Adrenal gland (tissue), 12 donors: Measurements from ENCODE around the gene SLC39A9. TPM values are rescaled to one million over a fixed set of nuclear protein-coding genes. Genes with fewer than 3 reads are reported as not detected.

Source experiments
- DNase-seq, 7 donors: peaks; one replicate each; pipeline ENCODE4 v3.0.0-alpha.2; 2019 to 2020
- H3K27ac ChIP-seq, 5 donors: fragments of 200-600 bp; sonication (generic) in 4 of 5; 1 replicate in 3 of 5; 2 replicates in 2 of 5; pipeline versions ENCODE4 v1.5.1 to v1.8.0; 2016 to 2020; ENCODE audit warnings: mild to moderate bottlenecking in 1 of 5
- H3K27me3 ChIP-seq: fragments of 200-600 bp; 2 replicates; pipeline ENCODE4 v1.8.0; 2021
- H3K36me3 ChIP-seq, 2 donors: fragments of 200-600 bp; replicated peaks in 1 of 2; 1 replicate in 1 of 2; 2 replicates in 1 of 2; pipeline versions ENCODE4 v1.5.1 to v1.8.0; 2018 to 2022
- H3K4me1 ChIP-seq, 2 donors: fragments of 200-600 bp; replicated peaks in 1 of 2; 1 replicate in 1 of 2; 2 replicates in 1 of 2; pipeline versions ENCODE4 v1.5.1 to v1.8.0; 2018 to 2021
- H3K4me3 ChIP-seq, 4 donors: fragments of 200-600 bp; sonication (generic) in 3 of 4; one replicate each; pipeline ENCODE4 v1.5.1; 2016 to 2018
- H3K9me3 ChIP-seq, 3 donors: fragments of 200-600 bp; sonication (generic) in 1 of 3; replicated peaks in 1 of 3; 1 replicate in 2 of 3; 2 replicates in 1 of 3; pipeline versions ENCODE4 v1.5.1 to v1.8.0; 2016 to 2021
- CTCF ChIP-seq, 6 experiments: fragments of 450-650 bp in 4 of 6; fragments of 200-600 bp in 2 of 6; sonication (generic) in 1 of 6; IDR thresholded peaks; 1 replicate in 5 of 6; 2 replicates in 1 of 6; pipeline versions ENCODE4 v1.5.1 to v1.8.0; 2016 to 2021; ENCODE audit warnings: antibody characterized with exemption in 6 of 6, mild to moderate bottlenecking in 2 of 6, moderate library complexity in 1 of 6
- POLR2A ChIP-seq, 2 donors: fragments of 450-650 bp; IDR thresholded peaks; one replicate each; pipeline ENCODE4 v1.6.1; 2017; ENCODE audit warnings: antibody characterized with exemption in 2 of 2, mild to moderate bottlenecking in 2 of 2, moderate library complexity in 1 of 2
- WGBS, 4 donors: extraction: QIAGEN DNeasy Blood & Tissue Kit in 2 of 4; methylation state at CpG; one replicate each; pipeline versions ENCODE4 v1.1.5 to v1.1.7; 2013 to 2017; 5-methylcytosine and 5-hydroxymethylcytosine counted together
- intact Hi-C, 2 donors: fragments of 100-400 bp; cut with DNase I; formaldehyde crosslinking; loops; one replicate each; pipeline versions ENCODE4 v1.14.1 to v1.15.0; 2022 to 2023
- polyA plus RNA-seq, 3 donors: library from polyadenylated mRNA; stranded (reverse); fragments of 200-250 nt in 2 of 3; fragments of 350-450 nt in 1 of 3; fragmentation: Illumina TruSeq in 1 of 3; extraction: RNeasy Lipid Tissue Mini Kit (QIAGEN cat#74804) in 1 of 3; gene quantifications; one replicate each; pipeline ENCODE4 v1.2.3, GENCODE V29; 2013 to 2014
- total RNA-seq, 9 donors: library from RNA; depleted of rRNA in 4 of 9; stranded (reverse); fragments of >200 nt in 4 of 9; fragments of 120-200 nt in 1 of 9; fragmentation: NEBNext Ultra II Directional in 1 of 9; extraction: Animal tissue kit (Norgen Biotek cat#: 25700) in 1 of 9; gene quantifications; one replicate each; pipeline versions ENCODE4 v1.1.0 to v1.2.4, GENCODE V29; 2013 to 2023
- donor health status: healthy with polysubstance abuse.
- donor health status: Bipolar disorder and iron deficiency.
- donor health status: DM: yes; HTN: yes; CAD: no.
- donor health status: DM: no; HTN: no; CAD: no.
- donor health status: DM: no; HTN: no; CAD: no.
- donor health status: DM: yes; HTN: yes; CAD: no.

The SLC39A9 gene
- total and polyA plus RNA-seq, 12 donors: 17.7 to 130 (median 72.5) TPM

DNA sequence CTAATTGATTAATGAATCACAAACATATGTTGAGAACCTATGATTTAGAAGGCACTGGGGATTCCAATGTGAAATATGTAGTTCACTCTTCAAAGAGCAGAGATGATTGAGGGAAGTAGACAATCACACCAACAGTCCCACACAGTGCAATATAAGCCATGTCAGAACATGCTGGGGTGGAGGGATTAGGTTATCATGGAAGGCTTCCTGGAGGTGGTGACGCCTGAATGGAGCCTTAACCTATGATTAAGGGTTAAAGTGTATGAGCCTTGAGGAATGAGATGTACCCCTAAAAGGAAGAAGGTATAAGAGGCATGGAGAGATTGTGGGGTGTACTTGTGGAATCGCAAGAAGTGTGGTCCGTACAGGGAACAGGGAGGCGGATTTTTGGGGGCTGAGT is 31.7 kb upstream of the SLC39A9 start:
- Histone ChIP-seq H3K4me1 (no peaks in the 10 kb centered on the region), H3K4me3 (no peak overlapping the region), H3K36me3 (no peaks in the 10 kb centered on the region), H3K27me3 (no peaks in the 10 kb centered on the region), H3K9me3 (no peaks in the 10 kb centered on the region), H3K27ac (no peak overlapping the region)
- WGBS, 4 donors: 93 to 97% (median 95%) methylated on average over 4 of the region's 4 CpGs
- TF ChIP-seq CTCF (IDR thresholded peaks at IDR 0.05) (no peak), POLR2A (IDR thresholded peaks at IDR 0.05) (no peak)
- peak in 1 of 7 donors; percentile 3 for DNase-seq
- intact Hi-C loops: no loop called here

DNA sequence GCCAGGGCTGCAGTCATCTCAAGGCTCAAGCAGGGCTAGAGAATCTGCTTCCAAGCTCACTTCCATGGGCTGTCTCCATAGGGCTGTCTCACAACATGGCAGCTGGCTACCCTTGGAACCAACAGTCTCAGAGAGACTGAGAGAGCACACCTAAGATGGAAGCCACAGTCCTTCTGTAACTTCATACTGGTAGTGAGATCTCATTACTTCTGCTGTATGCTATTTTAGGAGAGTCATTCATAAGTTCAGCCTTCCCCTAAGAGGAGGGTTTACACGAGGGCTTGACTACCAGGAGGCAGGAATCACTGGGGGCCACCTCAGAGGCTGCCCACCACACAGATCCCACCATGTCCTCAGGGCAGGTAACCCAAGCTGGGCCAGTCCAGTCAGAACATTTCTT is 30.1 kb upstream of the SLC39A9 start:
- Histone ChIP-seq H3K9me3 (no peaks in the 10 kb centered on the region), H3K4me1 (no peaks in the 10 kb centered on the region), H3K36me3 (no peaks in the 10 kb centered on the region), H3K4me3 (no peak overlapping the region), H3K27me3 (no peaks in the 10 kb centered on the region), H3K27ac (no peak overlapping the region)
- peak in 1 of 7 donors; percentile 41 for DNase-seq
- intact Hi-C loops: no loop called here
- WGBS, 4 donors: 86 to 100% (median 94%) methylated on average over 1 of the region's 1 CpG
- TF ChIP-seq CTCF (IDR thresholded peaks at IDR 0.05): no peak

GRCh38 chr14:69370061-69370460 is 28.4 kb upstream of the SLC39A9 start:
- H3K4me3 ChIP-seq: no peak overlapping the region
- H3K9me3 ChIP-seq: no peaks in the 10 kb centered on the region
- no peak overlapping the region for H3K27ac ChIP-seq
- H3K4me1 ChIP-seq: no peaks in the 10 kb centered on the region
- DNase-seq: peak in 1 of 7 donors; percentile 21
- no peak for TF ChIP-seq CTCF (IDR thresholded peaks at IDR 0.05)
- no peak for TF ChIP-seq POLR2A (IDR thresholded peaks at IDR 0.05)
- no peaks in the 10 kb centered on the region for H3K27me3 ChIP-seq
- H3K36me3 ChIP-seq: no peaks in the 10 kb centered on the region
- intact Hi-C loops: no loop called here
- WGBS, 4 donors: 75 to 81% (median 78%) methylated on average over 5 of the region's 5 CpGs

- Histone ChIP-seq H3K27me3 (no peaks in the 10 kb centered on the region), H3K9me3 (no peaks in the 10 kb centered on the region), H3K4me3 (no peak overlapping the region), H3K4me1 (no peaks in the 10 kb centered on the region), H3K36me3 (peaks cover 0 to 6% of the 10 kb centered on the region in 2 donors), H3K27ac (no peak overlapping the region)
- no peak for DNase-seq
- intact Hi-C loops: no loop called here
- 88 to 100% (median 96%) methylated on average over 3 of the region's 3 CpGs for WGBS, 4 donors
- TF ChIP-seq POLR2A (IDR thresholded peaks at IDR 0.05): no peak
- no peak for TF ChIP-seq CTCF (IDR thresholded peaks at IDR 0.05)
Observed at GRCh38 chr14:69372146-69372545, 26.3 kb upstream of the SLC39A9 start.
